GM19351 (cell line): ENCODE data around the gene SLITRK6.
A peak's percentile ranks its signal among the peaks of the same experiment; 100 is the strongest.
"Not testable (repeated sequence)": the region's sequence is repeated elsewhere in the genome, so short reads cannot be mapped to it uniquely, and the experiment has no call there.

Experiments used
- ATAC-seq: cut with Tn5 transposase; IDR thresholded peaks from one replicate; pipeline ENCODE4 v1.9.1; 2021; ENCODE audit warnings: mild to moderate bottlenecking, moderate library complexity; ENCODE audit not compliant: unreplicated experiment

SLITRK6 gene, protein sequence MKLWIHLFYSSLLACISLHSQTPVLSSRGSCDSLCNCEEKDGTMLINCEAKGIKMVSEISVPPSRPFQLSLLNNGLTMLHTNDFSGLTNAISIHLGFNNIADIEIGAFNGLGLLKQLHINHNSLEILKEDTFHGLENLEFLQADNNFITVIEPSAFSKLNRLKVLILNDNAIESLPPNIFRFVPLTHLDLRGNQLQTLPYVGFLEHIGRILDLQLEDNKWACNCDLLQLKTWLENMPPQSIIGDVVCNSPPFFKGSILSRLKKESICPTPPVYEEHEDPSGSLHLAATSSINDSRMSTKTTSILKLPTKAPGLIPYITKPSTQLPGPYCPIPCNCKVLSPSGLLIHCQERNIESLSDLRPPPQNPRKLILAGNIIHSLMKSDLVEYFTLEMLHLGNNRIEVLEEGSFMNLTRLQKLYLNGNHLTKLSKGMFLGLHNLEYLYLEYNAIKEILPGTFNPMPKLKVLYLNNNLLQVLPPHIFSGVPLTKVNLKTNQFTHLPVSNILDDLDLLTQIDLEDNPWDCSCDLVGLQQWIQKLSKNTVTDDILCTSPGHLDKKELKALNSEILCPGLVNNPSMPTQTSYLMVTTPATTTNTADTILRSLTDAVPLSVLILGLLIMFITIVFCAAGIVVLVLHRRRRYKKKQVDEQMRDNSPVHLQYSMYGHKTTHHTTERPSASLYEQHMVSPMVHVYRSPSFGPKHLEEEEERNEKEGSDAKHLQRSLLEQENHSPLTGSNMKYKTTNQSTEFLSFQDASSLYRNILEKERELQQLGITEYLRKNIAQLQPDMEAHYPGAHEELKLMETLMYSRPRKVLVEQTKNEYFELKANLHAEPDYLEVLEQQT

GRCh38 chr13:85799097-85799582 lies at the start of gene SLITRK6:
TSS of gene SLITRK6 (minus strand) at chr13:85799419. CDS start at chr13:85796508, 2,911 bp downstream.
- ATAC-seq, result no peak

- no peak for ATAC-seq
Measured at GRCh38 chr13:85847012-85847411, 47.8 kb upstream of the SLITRK6 start.

DNA sequence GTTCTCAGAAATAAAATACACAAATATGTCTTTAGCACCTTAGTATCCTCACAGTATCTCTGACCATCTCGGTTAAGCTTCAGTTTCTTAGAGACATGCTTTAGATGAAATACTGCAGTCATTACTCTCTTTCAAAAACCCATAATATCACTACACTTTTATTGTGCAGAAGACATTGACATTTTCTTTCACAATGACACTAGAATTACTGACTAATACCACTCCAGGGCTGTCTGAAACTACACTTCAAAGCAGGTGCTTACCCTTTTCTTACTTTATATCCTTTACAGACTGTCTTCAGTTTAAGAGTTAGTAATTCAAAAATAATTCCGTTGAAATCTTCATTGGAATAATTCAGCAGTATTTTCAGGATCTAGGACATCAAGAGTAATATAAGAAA lies 42.2 kb upstream of the SLITRK6 start:
- no peak for ATAC-seq

DNA sequence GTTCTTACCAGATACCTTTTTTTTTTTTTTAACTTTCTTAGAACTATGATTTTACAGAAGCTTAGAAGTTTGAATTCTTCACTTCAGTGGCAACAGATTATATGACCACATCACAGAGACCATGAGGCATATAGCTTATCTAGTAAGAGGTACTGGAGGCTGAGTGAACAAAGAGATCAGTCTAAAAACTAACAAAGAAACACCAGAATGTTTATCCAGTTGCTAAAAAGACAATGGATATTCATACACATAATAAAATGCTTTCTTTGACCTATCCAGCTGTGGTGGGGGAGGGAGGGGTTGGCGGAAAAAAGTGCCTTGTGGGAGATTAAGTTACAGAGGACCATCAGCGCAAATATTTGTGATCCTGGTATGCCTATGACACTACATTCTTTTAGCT lies 34.7 kb upstream of the SLITRK6 start:
- no peak for ATAC-seq

DNA sequence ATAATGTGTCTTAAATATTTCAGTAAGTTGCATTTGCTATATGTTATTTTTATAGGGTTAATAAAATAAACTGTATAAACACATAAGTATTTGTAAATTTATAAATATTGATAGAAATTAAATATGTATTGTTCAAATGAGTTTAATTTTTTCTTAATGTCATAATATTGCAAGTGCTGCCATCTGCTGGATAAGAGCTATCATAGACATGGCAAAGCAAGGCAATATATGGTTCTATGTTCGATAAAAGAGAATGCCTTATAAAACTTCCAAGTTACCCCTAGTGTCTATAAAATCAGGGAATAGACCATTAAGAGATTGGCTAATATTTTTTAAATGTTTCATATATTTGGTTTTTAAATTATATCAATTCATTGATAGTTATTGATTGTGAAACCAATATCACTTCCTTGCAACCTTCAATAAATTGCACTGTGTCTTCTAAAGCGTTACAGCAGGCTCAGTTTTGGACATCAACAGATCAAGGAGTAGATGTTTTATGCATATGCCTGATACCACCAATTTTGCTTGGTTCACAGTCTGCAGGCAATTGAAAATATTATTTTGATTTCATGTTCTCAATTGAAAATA lies 29.0 kb upstream of the SLITRK6 start:
- ATAC-seq, result peak; percentile 78

DNA sequence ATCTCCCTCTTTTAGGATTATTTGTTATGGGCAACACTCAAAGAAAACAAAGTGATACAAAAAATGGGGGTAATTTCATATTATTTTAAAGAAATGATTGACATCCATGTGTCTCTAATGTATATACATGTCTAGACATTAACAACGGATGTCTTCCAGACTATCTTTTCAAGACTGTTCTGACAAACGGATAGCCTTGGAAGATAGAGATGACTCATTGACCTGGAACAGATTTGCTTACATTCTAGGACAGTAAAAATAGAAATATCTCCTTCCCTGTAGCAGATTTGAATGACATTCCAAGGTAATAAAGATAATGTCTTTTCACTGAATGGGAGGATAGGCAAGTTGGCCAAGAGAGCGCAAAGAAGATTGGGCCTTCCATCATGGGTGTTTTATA lies 26.2 kb upstream of the SLITRK6 start:
- no peak for ATAC-seq

DNA sequence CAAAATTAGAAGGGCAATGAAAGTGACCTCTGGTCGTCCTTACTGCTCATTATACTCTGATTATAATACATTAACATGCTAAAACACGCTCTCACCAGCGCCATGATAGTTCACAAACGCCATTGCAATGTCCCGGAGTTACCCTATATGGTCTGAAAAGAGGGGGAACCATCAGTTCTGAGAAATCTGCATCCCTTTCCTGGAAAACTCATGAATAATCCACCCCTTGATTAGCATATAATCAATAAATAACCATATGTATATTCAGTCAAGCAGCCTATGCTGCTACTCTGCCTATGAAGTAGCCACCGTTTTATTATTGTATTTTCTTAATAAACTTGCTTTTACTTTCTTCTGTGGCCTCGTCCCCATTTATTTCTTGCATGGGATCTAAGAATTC lies 24.6 kb upstream of the SLITRK6 start:
- no peak for ATAC-seq

DNA sequence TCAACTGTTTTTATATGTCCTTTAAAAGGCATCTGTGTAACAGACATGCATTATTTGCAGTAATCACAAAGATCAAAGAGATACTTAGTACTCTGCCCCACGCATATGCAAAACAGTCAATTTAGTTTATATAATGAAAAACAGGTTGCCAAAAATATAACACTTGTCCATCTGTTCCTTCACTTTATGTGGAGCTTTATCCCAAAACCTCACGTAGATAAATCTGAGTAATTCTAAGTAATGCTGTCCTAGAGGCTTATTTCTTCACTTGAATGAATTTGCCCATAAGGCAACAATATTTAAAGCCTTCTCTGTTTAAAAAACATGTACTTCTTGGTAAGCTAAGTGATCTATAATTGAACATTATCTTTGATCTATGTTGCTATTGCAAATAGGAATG lies 20.3 kb upstream of the SLITRK6 start:
- ATAC-seq, result no peak

GRCh38 chr13:85816413-85816812 lies 17.2 kb upstream of the SLITRK6 start:
- ATAC-seq, result no peak

GRCh38 chr13:85812282-85812681 lies 13.1 kb upstream of the SLITRK6 start:
- ATAC-seq, result no peak

GRCh38 chr13:85808811-85809210 lies 9.6 kb upstream of the SLITRK6 start:
- ATAC-seq, result no peak

GRCh38 chr13:85806553-85807175 lies 7.4 kb upstream of the SLITRK6 start:
- peak; percentile 95 for ATAC-seq

DNA sequence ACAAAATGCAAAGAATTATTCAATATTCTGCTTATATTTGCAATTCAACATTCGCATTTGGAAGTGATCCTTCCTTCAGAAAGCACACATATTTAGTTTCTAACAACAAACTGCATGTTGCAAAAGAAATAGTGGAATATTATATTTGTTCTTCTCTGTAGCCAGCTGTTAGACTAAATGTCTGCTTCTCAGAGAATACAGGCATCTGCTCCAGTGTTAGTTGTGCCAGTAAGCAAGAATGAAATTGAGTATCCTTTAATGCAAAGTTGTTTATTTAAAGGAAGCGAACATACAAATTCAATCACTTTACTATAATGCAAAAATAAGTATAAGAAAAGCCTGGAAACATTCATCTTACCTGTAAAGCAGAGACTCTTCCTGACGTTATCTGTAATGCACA lies 663 bp downstream of the SLITRK6 start:
- ATAC-seq, result no peak

DNA sequence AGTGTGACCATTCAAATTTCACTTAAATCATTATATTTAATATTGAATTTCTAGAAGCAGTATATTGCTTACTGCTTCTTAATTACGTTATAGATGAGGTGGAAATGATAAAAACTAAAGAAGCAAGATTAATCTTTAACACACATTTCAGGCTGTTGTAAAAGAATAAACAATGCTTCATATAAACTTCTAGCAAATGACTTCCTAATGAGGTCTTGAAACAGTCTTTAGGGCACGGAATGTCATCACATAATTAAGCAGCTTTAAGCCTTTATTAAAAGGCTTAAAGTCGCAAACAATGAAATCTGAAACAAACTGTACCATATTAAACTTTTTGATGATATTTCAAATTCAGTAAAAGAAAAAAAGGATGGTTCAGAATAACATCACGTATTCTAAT lies 1.9 kb downstream of the SLITRK6 start:
- ATAC-seq, result no peak

DNA sequence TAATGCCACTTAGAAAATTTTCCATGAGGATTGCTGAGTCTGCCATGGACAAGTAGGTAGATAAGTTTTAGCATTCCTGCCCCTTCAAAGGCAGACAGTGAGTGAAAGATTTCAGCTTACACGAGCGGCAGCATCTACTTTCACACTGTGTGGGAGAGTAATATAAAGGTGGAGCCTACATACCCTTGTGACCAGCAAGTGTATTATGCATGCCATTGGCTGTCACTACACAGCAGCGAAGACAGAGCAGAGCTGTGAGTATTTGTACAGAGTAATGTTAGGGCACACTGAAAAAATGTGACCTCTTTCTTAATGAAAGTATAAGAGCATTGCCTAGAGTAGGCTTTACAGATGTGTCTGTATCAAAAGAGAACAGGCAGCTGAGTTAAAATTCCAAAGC lies 14.0 kb downstream of the SLITRK6 start:
- ATAC-seq, result no peak

DNA sequence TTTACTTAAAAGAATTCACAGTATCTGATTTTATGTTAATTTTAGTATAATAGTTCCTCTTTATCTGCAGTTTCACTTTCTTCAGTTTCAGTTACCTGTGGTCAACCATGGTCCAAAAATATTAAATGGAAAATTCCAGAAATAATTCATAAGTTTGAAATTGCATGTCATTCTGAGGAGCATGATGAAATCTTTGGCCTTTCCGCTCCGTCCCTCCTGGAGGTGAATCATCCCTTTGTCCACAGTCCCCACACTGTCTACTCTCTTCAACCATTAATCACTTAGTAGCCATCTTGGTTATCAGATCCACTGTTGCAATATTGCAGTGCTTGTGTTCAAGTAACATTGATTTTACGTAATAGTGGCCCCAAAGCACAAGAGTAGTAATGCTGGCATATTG lies 26.9 kb downstream of the SLITRK6 start:
- no peak for ATAC-seq

GRCh38 chr13:85771856-85772255 lies 27.4 kb downstream of the SLITRK6 start:
- ATAC-seq, result no peak

DNA sequence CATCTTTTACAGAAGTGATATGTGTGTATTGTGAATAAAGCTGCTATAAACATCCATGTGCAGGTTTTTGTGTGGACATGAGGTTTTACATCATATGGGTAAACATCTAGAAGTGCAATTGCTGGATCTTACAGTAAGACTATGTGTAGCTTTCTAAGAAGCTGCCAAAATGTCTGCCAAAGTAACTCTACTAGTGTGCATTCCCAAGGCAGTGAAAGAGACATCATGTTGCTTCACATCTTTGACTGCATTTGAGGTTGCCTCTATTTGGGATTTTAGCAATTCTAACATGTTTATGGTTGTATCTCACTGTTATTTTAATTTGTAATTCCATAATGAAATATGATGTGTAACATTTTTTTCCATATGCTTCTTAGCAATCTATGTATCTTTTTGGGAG lies 30.3 kb downstream of the SLITRK6 start:
- no peak for ATAC-seq

DNA sequence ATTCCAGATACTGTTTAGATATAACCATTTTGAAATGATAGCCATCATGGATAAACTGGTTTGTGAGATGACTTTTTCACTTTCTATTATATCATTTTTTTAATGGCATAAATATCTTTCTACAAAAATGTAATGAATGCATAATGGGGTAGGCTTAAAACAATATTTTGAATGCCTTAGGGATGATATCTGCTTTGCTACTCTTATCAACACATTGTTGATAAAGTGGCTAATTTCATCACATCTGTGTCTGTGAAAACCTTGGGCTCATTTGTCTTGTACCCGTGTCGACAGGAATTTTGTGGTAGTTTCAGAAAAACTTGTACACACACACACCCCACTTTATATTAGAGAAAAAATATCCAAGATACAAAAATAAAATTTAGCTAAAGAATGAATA lies 44.1 kb downstream of the SLITRK6 start:
- ATAC-seq, result no peak

- not testable (repeated sequence) for ATAC-seq
Measured at GRCh38 chr13:85743201-85743770, 55.9 kb downstream of the SLITRK6 start.
